DMS 273 (cell line): Measurements from ENCODE around the gene COX7A1.
A peak's percentile ranks its signal among the peaks of the same experiment; 100 is the strongest.
"Not testable (repeated sequence)": the region's sequence is repeated elsewhere in the genome, so short reads cannot be mapped to it uniquely, and the experiment has no call there.

ENCODE experiments used
- DNase-seq: peaks from one replicate; lab custom pipeline; 2025; ENCODE audit not compliant: unreplicated experiment; lab: John Stamatoyannopoulos, UW

COX7A1 gene

DNA sequence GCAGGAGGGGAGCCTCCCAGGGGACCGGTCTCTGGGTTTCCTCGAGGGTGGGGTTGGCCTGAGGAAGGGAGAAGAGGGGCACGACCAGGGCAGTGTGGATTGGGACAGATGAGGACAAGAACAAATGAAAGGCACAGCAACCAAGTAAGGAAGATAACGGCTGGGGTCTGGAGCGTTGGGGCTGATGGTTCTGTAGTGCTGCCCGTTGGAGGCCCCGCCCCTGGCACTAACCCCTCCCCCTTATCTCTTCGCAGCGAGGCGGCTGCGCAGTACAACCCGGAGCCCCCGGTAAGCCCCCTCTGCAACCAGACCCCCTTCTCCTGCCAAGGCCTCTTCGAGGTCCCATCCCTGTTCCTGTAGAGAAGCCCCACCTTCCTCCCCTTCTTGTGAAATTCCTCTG, 10.2 kb downstream of the COX7A1 start:
- no peak for DNase-seq

DNA sequence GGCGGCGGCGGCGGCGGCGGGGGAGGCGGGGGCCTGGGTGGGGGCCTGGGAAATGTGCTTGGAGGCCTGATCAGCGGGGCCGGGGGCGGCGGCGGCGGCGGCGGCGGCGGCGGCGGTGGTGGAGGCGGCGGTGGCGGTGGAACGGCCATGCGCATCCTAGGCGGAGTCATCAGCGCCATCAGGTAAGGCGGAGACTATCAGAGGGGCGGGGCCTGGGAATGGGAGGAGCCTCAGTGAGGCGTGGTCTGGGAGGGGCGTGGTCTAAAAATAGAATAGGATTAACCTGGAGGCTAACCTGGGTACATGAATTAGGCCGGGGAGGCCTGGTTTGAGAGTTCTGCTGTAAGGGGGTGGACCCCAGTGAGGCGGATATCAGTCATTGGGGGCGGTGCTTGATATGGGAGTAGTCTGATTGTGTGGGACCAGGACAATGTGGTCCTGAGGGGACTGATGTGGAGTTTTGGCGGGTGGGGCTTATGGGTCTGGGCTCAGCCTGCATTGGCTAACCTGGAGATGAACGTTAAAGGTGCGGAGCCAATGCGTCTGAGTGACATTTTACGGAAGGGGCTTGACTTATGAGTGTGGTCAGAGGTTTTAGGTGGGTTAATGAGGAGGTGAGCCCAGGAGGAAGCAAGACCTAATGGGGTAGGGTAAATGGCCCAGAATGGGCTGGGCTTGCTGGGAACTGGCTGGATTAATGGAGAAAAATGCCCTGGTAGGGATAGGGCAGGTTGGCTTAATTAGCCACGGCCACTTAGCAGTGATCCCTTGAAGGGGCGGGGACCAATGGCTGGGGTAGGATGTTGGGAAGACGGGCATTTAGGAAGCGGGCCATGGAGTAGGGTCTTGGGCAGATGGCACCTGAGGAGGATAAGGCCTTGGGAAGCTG, 11.0 kb downstream of the COX7A1 start:
- DNase-seq, result peak; percentile 89

DNA sequence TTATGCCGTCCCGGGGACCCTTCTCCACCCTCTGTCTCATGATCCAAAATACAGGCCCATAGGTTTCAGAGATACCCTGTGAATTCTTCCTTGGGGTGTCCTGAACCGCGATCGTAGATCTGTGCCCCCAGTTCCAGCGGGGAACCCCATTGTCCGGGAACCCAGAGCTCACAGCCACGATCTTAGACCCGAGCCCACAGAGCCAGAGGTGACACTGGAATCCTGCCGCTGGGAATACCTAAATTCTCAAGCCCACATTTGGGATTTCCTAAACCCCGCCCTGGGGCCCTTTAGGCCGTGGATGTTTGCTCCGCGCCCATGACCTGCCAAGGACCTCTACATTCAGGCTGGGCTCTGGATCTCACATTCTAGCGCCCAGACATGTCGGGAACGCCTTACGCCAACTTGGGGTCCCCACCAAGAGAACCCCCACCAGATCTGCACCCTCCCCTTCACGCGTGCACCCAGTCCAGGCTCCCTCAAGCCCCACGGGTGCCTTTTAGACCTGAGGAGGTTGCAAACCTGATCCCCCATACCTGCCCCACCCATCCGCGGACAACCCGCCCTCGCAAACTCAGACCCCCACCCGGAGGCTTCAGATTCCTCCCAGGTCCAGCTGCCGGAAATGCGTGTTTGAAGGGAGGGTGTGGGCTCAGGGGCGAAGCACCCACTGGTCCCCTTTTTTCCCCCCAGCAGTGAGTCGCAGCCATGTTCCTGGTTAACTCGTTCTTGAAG, 11.8 kb downstream of the COX7A1 start:
- peak; percentile 81 for DNase-seq

DNA sequence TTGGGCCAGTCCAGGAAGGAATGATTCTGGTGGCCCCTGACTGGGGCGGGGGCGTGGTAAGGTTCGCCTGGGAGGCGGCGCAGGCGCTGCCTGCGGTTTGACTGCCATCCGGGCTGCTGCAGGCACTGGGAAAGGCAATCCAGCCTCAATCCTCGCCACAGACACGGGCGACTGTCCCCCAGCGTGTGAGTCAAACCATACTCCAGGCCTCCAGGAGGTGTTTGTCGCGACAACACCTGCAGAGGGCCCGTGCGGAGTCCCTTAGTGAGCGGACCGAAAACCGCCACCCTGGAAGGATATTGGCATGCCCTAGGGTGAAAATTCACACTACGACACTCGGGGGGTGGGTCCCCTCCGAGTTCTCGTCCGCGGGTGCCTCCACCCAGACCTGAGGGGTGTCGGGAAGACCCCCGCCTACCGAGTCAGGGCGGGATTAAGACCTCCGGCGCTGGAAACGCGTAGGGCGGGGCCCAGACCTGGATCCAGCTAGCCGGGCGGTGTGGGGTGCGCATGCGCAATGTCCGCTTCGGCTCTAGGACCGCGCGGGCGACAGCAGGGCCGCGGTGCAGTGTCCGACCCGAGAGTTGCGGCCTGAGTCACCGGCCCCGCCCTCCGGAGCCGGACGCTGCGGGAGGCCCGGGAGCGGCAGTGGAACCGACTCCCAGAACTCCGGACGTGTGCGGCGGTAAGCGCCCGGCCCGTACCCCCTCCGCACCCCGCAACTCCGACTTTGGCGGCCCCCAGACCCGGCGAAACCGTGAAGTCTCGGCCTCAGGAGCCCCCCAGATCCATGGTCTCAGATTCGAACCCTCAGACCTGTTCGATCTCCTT, 12.6 kb downstream of the COX7A1 start, which contains the start of gene CAPNS1:
CAPNS1 (plus strand) TSS at position 594 of the 831 bp plus-strand sequence. CDS start 946 bp downstream, outside the sequence.
- DNase-seq, result peak; percentile 98

DNA sequence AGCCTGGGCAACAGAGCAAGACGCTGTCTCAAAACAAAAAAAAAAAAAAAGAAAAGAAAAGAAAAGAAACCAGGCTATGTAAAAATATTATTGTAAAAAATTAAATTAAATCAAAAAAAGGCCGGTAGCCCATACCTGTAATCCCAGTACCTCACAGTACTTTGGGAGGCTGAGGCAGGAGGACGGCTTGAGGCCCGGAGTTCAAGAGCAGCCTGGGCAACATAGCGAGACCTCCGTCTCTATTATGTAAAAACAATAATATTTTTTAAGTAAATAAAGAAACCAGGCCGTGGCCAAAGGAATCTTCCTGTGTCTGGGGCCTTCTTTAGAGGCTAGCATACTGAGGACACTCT, 13.2 kb downstream of the COX7A1 start:
- DNase-seq, result no peak

DNA sequence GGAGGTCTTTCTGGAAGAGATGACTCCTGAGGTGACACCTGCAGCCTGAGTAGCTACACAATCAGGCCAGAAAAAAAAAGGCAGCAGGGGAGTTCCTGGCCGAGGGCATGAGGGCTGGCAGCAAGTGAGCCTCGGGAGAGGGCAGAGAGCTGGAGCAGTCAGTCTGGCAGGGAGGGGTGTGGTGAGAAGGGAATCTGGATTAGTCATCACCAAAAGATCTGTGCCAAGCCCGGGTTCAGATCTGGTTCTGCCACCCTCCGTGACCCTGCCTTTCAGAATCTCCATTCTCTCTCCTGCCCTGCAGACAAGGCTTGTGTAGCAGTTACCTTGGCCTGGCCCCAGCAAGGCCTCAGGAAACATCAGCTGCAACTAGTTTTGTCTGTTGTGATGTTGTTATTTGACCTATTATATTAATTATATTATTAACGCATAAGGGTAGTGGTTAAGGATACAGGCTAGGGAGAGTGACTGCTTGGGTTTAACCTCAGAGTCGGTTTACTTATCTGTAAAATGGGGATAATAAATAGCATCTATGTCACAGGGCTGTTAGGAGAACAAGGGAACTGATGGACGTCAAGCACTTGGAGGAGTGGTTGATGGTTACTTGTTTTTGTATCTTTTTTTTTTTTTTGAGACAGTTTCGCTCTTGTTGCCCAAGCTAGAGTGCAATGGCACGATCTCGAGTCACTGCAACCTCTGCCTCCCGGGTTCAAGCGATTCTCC, 15.1 kb downstream of the COX7A1 start:
- DNase-seq, result peak; percentile 69

DNA sequence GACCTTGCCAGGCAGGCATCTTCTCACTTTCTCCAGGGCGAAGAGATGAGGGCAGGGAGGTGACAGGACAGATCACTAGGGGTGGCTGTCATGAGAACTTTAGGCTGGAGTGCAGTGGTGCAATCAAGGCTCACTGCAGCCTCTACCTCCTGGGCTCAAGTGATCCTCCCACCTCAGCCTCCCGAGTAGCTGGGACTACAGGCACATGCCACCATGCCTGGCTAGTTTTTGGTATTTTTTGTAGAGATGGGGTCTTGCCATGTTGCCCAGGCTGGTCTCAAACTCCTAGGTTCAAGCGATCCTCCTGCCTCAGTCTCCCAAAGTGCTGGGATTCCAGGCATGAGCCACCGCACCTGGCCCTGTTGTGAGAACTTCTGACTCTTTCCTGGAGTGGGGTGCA, 17.4 kb downstream of the COX7A1 start:
- not testable (repeated sequence) for DNase-seq

DNA sequence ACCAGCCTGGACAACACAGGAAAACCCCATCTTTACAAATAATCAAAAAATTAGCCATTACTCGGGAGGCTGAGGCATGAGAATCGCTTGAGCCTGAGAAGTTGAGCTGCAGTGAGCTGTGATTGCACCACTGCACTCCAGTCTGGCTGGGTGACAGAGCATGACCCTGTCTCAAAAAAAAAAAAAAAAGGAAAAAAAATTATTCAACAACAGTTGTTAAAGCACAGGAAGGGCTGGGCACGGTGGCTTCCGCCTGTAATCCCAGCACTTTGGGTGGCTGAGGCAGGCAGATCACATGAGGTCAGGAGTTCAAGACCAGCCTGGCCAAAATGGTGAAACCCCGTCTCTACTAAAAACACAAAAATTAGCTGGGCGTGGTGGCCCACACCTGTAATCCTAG, 21.0 kb downstream of the COX7A1 start:
- not testable (repeated sequence) for DNase-seq

DNA sequence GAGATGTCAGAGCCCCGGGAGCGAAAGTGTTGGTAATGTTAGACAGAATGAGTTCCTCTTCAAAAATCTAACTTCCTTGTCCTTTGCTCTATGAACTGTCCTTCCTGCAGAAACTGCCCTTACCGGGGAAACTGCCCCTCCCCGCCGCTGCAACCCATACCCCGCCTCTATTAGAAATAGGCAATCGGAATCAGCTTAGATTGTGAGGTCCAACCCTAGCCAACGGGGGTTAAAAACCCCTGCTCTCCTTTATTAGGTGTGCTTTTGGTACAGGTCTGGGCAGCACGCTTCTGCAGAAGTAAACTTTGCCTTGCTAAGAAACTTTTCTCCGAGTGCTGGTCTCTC, 23.9 kb downstream of the COX7A1 start:
- peak; percentile 65 for DNase-seq

DNA sequence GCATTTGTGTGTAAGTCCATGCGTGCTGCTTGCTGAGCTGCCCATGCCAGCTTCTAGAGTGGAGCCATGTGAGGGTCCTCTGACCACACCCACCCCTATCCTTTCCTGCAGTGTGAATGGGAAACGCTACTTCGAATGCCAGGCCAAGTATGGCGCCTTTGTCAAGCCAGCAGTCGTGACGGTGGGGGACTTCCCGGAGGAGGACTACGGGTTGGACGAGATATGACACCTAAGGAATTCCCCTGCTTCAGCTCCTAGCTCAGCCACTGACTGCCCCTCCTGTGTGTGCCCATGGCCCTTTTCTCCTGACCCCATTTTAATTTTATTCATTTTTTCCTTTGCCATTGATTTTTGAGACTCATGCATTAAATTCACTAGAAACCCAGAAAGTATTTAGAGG, 26.7 kb downstream of the COX7A1 start:
- no peak for DNase-seq

DNA sequence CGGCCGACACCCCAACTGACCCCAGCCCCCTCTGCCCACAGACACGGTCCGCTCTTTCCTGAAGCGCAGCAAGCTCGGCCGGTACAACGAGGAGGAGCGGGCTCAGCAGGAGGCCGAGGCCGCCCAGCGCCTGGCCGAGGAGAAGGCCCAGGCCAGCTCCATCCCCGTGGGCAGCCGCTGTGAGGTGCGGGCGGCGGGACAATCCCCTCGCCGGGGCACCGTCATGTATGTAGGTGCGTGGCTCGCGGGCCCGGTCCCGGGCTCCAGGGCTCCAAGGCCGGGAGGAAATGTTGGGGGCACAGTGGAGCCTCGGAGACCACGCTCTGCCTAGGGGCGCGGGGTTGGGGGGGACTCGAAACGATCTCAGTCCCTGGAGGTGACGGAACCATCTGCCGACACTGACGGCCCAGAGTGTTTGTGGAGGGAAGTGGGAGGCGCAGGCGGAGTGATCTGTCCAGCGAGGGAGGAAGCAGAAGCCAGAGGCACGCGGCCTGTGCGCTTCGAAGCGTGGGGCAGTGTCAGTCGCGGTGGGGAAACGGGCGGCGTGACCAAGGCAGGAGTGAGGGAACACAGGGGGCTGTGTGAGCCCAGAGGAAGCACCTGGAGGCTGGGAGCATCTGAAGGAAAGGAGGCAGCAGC, 30.6 kb downstream of the COX7A1 start:
- DNase-seq, result no peak

DNA sequence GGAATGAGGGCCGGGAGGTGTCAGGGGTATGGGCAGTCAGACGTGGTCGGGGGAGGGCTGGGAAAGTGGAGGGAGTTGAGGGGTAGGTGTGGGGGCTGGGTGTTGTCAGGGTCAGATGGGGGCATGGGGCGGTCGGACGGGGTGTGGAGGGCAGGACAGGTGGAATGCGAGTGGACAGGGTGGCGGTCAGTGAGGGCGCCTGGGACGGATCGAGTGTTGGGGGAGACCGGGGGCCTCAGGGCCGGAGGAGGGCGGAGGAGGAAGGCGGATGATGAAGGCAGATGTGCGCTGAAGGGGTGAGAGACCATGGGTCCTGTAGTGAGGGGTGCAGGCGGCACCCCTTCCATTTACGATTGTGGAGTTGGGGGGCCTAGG, 31.3 kb downstream of the COX7A1 start:
- DNase-seq, result no peak

DNA sequence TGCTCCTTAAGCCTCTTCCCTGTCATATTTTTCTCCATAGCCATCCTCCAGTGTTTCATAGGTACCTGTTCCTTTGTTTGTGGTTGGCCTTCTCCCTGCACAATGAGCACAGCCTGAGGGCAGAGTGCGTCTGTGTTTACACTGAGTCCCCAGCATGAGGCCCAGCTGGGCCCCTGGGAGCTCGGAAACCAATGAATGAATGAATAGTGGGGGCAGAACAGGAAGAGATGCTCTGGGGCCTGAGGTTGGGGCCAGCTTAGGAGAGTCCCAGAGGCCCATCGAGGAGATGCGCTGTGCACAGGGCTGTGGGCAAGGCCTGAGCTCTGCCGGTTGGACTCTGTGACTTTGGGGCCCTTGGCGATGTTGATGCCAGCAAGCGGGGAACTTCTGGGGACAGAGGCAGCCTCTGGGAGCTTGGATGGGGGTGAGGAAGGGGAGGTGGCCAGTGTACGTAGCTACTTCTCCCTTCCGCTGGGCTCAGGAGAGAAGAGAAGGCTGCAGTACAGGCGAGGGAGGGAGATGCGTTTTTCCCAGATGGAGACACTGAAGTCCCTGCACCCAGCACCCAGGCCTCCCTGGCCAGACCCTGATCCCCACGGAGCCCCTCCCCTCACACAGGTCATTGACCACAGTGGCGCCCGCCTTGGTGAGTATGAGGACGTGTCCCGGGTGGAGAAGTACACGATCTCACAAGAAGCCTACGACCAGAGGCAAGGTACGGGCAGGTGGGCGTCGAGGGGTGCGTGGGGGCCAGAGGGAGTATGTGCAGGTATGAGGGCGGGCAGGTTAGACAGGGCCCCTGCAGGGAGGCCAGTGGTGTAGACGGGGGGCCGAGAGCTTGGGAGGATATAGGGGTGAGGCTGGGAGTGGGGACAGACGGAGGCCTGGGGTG, 31.9 kb downstream of the COX7A1 start:
- DNase-seq, result no peak

DNA sequence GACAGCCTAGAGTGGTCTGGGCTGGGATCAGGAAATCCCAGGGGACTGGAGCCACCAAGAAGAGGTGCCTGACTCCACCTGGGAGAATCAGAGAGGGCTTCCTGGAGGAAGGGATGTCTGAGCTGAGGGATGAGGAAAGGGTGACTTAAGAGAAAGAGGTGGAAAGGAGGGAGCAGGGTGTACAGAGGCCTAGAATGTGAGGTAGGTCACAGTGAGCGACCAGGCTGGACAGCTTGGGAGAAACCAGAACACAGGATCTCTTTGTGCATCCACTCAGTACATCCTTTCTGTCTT, 36.0 kb downstream of the COX7A1 start:
- no peak for DNase-seq

DNA sequence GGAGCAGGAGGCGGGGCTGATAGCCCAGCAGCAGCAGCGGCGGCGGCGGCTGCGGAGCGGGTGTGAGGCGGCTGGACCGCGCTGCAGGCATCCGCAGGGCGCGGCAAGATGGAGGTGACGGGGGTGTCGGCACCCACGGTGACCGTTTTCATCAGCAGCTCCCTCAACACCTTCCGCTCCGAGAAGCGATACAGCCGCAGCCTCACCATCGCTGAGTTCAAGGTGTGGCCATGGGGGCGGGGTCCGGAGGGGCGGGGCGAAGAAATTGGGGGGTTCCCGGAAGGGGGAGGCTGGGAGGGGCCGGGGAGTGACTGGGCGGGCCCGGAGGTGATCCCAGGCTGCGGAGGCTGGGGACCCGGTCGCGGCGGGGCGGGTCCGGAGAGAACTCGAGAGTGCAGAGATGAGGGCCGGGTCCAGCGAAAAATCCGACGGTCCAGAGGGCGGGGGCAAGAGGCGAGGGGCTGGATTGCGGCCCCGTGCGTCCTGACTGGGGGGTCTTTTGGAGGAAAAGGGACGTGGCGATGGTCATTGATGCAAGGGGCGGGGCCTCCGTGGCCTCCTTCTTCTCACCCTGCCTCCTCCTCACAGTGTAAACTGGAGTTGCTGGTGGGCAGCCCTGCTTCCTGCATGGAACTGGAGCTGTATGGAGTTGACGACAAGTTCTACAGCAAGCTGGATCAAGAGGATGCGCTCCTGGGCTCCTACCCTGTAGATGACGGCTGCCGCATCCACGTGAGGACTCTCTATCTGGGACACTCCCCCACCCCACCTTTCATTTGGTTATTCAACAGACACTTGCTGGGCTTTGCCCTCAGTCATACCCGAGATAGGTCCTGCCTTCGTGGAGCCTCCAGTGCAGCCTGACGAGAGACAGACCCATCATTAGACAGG, 36.5 kb downstream of the COX7A1 start, which contains the start of gene TBCB:
TBCB (plus strand) TSS at position 16 of the 891 bp plus-strand sequence; CDS start at position 109, 93 bp downstream.
- peak; percentile 86 for DNase-seq

DNA sequence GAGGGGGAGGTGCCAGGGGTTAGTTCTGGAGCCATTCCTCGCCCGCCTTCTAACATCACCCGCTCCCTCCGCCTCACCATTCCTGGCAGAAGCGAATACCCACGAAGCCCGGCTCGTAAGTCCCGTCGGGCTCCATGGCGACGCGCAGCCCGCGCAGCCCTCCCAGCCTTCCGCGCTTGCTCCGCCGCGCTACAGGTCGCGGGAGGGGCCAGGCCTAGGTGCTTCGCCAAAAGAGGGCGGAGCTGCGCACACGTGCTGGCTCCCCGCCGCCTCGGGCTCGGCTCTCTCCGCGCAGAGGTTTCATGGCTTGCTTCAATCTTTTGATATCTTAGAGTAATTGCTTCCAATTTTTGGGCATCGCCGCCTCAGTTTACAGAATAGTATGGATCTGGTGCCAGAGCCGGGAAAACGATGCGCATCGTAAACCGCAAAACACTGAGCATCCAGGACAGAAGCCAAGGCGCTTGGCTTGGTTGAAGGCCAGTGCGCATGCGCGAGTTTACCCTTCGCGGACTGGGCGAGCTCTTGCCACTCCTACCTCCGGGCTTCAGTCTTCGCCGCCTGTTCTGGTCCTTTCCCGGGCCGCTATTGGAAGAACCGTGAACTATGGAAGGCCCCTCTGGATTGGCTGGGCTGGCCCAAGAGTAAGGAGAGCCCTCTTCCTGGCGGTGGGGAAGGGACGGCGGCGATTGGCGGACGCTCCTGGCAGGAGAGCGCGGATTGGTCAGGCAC, 37.4 kb downstream of the COX7A1 start, which contains the start of gene POLR2I:
POLR2I (minus strand) TSS at position 155 of the 732 bp plus-strand sequence; CDS start at position 136, 19 bp downstream.
- peak; percentile 100 for DNase-seq

DNA sequence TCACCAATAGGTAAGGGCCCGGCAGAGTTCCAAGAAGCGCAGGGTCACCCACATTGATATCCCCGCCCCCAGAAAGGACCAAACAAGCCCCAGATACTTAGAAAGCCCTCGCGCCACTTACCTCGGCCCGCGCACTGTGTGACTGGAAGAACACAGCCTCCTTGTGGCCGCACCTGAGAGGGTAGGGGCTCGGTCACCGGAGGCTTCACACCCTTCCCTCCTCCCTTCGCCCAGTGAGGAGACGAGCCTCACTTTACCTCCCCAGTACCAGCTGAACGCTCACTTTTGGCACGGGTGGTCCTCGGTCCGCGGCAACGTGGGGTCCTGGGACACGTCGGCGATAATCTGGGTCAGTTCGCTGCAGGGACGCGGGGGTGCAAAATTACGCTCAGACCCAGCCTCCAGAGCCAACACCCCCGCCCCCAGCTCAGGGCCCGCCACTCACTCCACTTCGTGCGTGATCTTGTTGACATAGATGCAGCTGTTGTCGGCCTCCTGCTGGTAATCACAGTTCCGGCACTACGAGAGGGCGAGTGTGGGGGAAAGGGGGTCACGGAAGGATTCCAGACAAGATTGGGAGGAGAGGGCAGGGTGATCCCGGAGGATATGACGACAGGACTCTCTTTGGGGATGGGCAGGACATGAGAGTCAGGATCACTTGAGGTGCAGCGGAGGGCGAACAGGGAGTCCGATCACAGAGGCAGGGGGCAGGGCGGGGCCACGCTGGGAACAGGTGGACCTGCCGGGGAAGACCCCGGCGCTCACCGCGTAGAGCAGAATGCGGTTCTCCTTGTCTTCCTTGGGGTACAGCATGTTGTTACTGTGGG, 38.1 kb downstream of the COX7A1 start:
- peak; percentile 75 for DNase-seq
